Erythroblast (primary cell): Measurements from ENCODE around the gene LIN7A.

Experiments used
- GATA1 ChIP-seq: IDR thresholded peaks from 2 replicates; pipeline ENCODE4 v1.6.1; 2011; ENCODE audit warnings: low read depth, mild to moderate bottlenecking, control low read depth, low read length, moderate library complexity
- POLR2A ChIP-seq: IDR thresholded peaks from 2 replicates; pipeline ENCODE4 v1.6.1; 2011; ENCODE audit warnings: mild to moderate bottlenecking, low read length

- no peak for TF ChIP-seq POLR2A
- no peak for TF ChIP-seq GATA1
These were observed 56.6 kb downstream of the LIN7A start for GRCh38 chr12:80881106-80881505.
